ENCODE results near the gene LY6G6C. TPM values are rescaled to one million over a fixed set of nuclear protein-coding genes. Genes with fewer than 3 reads are reported as not detected.

Gene LY6G6C
- total RNA-seq, 1 donor from 2014 or later = 0.28 TPM

GRCh38 chr6:31734247-31734820, 12.8 kb upstream of the LY6G6C start:
- H3K4me3 Mint-ChIP-seq (ENCODE audit: unreplicated experiment) = peak overlapping the region; percentile 100
- peaks cover 27% of the 10 kb centered on the region for H3K36me3 Mint-ChIP-seq (ENCODE audit: low read depth, unreplicated experiment)
- H3K9me3 Mint-ChIP-seq (ENCODE audit: unreplicated experiment) = no peaks in the 10 kb centered on the region
- TF ChIP-seq CTCF (IDR thresholded peaks at IDR 0.05; ENCODE audit: unreplicated experiment) = no peak
- DNase-seq (ENCODE audit: low spot score) = no peak
- H3K27ac Mint-ChIP-seq (ENCODE audit: unreplicated experiment) = peak overlapping the region; percentile 100
- H3K27me3 Mint-ChIP-seq (ENCODE audit: unreplicated experiment) = peaks cover 22% of the 10 kb centered on the region
- peaks cover 55% of the 10 kb centered on the region for H3K4me1 Mint-ChIP-seq (ENCODE audit: unreplicated experiment)

GRCh38 chr6:31733734-31734133, 12.2 kb upstream of the LY6G6C start:
- peak overlapping the region; percentile 100 for H3K27ac Mint-ChIP-seq (ENCODE audit: unreplicated experiment)
- TF ChIP-seq CTCF (IDR thresholded peaks at IDR 0.05; ENCODE audit: unreplicated experiment) = no peak
- no peaks in the 10 kb centered on the region for H3K9me3 Mint-ChIP-seq (ENCODE audit: unreplicated experiment)
- H3K4me3 Mint-ChIP-seq (ENCODE audit: unreplicated experiment) = peak overlapping the region; percentile 100
- no peak for DNase-seq (ENCODE audit: low spot score)
- H3K4me1 Mint-ChIP-seq (ENCODE audit: unreplicated experiment) = peaks cover 50% of the 10 kb centered on the region
- H3K27me3 Mint-ChIP-seq (ENCODE audit: unreplicated experiment) = peaks cover 22% of the 10 kb centered on the region
- peaks cover 27% of the 10 kb centered on the region for H3K36me3 Mint-ChIP-seq (ENCODE audit: low read depth, unreplicated experiment)

- Mint-ChIP-seq H3K27me3 (ENCODE audit: unreplicated experiment) (peaks cover 15% of the 10 kb centered on the region), H3K4me1 (ENCODE audit: unreplicated experiment) (peaks cover 45% of the 10 kb centered on the region), H3K9me3 (ENCODE audit: unreplicated experiment) (no peaks in the 10 kb centered on the region), H3K4me3 (ENCODE audit: unreplicated experiment) (peak overlapping the region; percentile 15), H3K36me3 (ENCODE audit: low read depth, unreplicated experiment) (peaks cover 35% of the 10 kb centered on the region), H3K27ac (ENCODE audit: unreplicated experiment) (no peak overlapping the region)
- TF ChIP-seq CTCF (IDR thresholded peaks at IDR 0.05; ENCODE audit: unreplicated experiment) = no peak
- no peak for DNase-seq (ENCODE audit: low spot score)
These were observed 10.5 kb upstream of the LY6G6C start for GRCh38 chr6:31732029-31732428.

- TF ChIP-seq CTCF (IDR thresholded peaks at IDR 0.05; ENCODE audit: unreplicated experiment) = no peak
- Mint-ChIP-seq H3K4me1 (ENCODE audit: unreplicated experiment) (peaks cover 49% of the 10 kb centered on the region), H3K4me3 (ENCODE audit: unreplicated experiment) (peak overlapping the region; percentile 98), H3K36me3 (ENCODE audit: low read depth, unreplicated experiment) (peaks cover 44% of the 10 kb centered on the region), H3K27me3 (ENCODE audit: unreplicated experiment) (peaks cover 16% of the 10 kb centered on the region), H3K27ac (ENCODE audit: unreplicated experiment) (peak overlapping the region; percentile 91), H3K9me3 (ENCODE audit: unreplicated experiment) (no peaks in the 10 kb centered on the region)
- no peak for DNase-seq (ENCODE audit: low spot score)
These were observed 9.1 kb upstream of the LY6G6C start for GRCh38 chr6:31730631-31731086.

GRCh38 chr6:31729979-31730630, 8.6 kb upstream of the LY6G6C start:
- H3K27me3 Mint-ChIP-seq (ENCODE audit: unreplicated experiment) = peaks cover 16% of the 10 kb centered on the region
- H3K4me3 Mint-ChIP-seq (ENCODE audit: unreplicated experiment) = peak overlapping the region; percentile 98
- H3K36me3 Mint-ChIP-seq (ENCODE audit: low read depth, unreplicated experiment) = peaks cover 43% of the 10 kb centered on the region
- peaks cover 44% of the 10 kb centered on the region for H3K4me1 Mint-ChIP-seq (ENCODE audit: unreplicated experiment)
- no peak for TF ChIP-seq CTCF (IDR thresholded peaks at IDR 0.05; ENCODE audit: unreplicated experiment)
- DNase-seq (ENCODE audit: low spot score) = peak; percentile 92
- H3K27ac Mint-ChIP-seq (ENCODE audit: unreplicated experiment) = peak overlapping the region; percentile 91
- no peaks in the 10 kb centered on the region for H3K9me3 Mint-ChIP-seq (ENCODE audit: unreplicated experiment)
